ENCODE results near the gene FGF18. TPM values are rescaled to one million over a fixed set of nuclear protein-coding genes. Genes with fewer than 3 reads are reported as not detected.

FGF18 gene
- total and polyA plus RNA-seq, 2 donors, result 1.0 to 1.4 TPM

GRCh38 chr5:171432076-171432475 is 12.6 kb downstream of the FGF18 start:
- H3K27ac ChIP-seq (ENCODE audit: low read depth), result no peak overlapping the region
- WGBS, result 80% methylated on average over 8 of the region's 8 CpGs
- DNase-seq (ENCODE audit: extremely low spot score), result no peak
- no peaks in the 10 kb centered on the region for H3K4me1 ChIP-seq (ENCODE audit: insufficient read depth)
- H3K4me3 ChIP-seq (ENCODE audit: low read depth, low read length), result no peak overlapping the region
- no peaks in the 10 kb centered on the region for H3K36me3 ChIP-seq (ENCODE audit: insufficient read depth)

DNA sequence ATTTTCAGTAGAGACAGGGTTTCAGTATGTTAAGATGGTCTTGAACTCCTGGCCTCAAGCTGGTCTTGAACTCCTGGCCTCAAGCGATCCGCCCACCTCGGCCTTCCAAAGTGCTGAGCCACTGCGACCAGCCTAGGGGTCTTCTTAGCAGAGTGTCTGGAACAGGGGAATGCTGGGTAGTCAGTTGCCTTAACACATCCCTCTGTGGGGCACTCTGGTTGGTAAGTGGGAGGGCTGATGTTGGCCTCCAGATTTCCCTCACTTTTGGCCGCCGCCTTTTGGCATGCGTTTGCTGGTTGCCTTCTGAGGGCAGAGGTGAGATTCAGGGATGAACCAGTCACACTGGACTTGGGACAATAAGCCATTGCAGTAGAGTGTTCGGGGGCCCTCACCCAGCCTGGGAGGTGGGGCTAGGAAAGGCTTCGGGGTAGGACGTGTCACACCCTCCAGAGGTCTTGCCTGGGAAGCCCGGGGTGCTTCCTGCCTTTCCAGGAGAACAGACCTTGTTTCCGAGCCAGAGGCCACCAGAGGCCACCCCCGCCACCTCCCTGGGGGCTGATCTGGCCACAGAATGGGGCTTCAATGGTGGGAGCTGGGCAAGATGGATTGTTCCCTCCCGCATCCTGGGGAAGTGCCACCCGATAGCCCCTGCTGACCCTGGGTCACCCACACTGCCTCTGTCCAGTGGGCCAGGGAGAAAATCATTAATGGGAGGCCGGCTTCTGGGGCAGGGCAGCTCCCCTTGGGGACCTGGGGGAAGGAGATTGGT is 13.3 kb downstream of the FGF18 start:
- H3K27ac ChIP-seq (ENCODE audit: low read depth), result no peak overlapping the region
- no peak for DNase-seq (ENCODE audit: extremely low spot score)

GRCh38 chr5:171433352-171433698 is 13.9 kb downstream of the FGF18 start:
- Histone ChIP-seq H3K4me3 (ENCODE audit: low read depth, low read length) (no peak overlapping the region), H3K27ac (ENCODE audit: low read depth) (no peak overlapping the region), H3K4me1 (ENCODE audit: insufficient read depth) (no peaks in the 10 kb centered on the region), H3K36me3 (ENCODE audit: insufficient read depth) (no peaks in the 10 kb centered on the region)
- DNase-seq (ENCODE audit: extremely low spot score), result no peak
- 69% methylated on average over 6 of the region's 6 CpGs for WGBS

More for the DNA sequence above, 13.3 kb downstream of the FGF18 start:
- WGBS, result 89% methylated on average over 16 of the region's 16 CpGs
- no peaks in the 10 kb centered on the region for H3K4me1 ChIP-seq (ENCODE audit: insufficient read depth)
- no peak overlapping the region for H3K4me3 ChIP-seq (ENCODE audit: low read depth, low read length)
- H3K36me3 ChIP-seq (ENCODE audit: insufficient read depth), result no peaks in the 10 kb centered on the region

DNA sequence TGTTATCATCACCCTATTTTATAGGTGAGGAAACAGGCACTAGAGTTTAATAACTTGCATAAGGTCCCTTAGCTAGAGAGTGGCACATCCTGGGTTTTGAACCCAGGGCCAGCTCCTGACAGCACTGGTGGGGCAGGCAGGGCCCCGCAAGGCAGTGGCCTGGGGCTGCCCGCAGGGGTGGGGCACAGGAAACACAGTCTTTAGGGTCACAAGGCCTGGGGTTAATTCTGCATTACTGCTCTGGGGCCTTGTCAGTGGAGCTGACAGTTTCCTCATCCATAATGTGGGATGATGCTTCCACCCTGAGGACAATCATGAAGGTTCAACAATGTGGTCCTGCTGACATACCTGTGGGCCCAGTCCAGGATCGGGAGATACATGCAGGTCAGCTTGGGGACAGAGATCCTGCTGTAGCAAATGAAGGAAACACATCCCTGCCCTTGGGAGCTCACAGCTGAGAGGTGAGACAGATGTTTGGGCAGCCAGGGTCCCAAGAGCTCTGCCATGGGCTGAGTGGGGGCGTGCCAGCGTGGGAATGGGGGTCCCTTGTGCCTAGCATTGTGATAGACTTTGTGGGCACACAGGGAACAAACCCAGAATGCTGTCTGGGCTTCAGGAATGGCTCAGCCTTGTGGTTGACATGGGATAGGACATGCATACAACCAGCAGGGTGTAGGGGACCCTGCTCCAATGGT is 14.7 kb downstream of the FGF18 start:
- no peaks in the 10 kb centered on the region for H3K36me3 ChIP-seq (ENCODE audit: insufficient read depth)
- H3K4me1 ChIP-seq (ENCODE audit: insufficient read depth), result no peaks in the 10 kb centered on the region
- no peak overlapping the region for H3K4me3 ChIP-seq (ENCODE audit: low read depth, low read length)
- DNase-seq (ENCODE audit: extremely low spot score), result no peak
- no peak overlapping the region for H3K27ac ChIP-seq (ENCODE audit: low read depth)
- WGBS, result 94% methylated on average over 5 of the region's 5 CpGs

DNA sequence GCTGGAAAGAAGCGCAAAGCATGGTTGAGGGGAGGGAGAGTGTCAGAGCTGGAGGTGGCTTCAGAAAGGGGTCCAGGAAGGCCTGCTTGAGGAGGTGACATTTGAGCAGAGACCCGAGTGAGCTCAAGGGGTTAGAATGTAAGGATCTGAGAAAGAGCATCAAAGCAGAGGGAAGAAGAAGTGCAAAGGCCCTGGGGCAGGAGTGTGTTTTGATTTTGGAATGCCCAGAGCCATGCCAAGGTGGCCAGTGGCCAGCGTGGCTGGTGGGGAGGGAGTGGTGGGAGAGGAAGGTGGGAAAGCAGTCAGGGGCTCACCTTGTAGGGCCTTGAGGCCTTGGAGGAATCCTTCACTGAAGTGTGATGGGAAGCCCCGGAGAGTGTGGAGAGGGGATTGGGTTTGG is 15.4 kb downstream of the FGF18 start:
- Histone ChIP-seq H3K27ac (ENCODE audit: low read depth) (no peak overlapping the region), H3K36me3 (ENCODE audit: insufficient read depth) (no peaks in the 10 kb centered on the region), H3K4me1 (ENCODE audit: insufficient read depth) (no peaks in the 10 kb centered on the region), H3K4me3 (ENCODE audit: low read depth, low read length) (no peak overlapping the region)
- no peak for DNase-seq (ENCODE audit: extremely low spot score)
- 93% methylated on average over 4 of the region's 4 CpGs for WGBS

- no peak overlapping the region for H3K4me3 ChIP-seq (ENCODE audit: low read depth, low read length)
- WGBS, result 96% methylated on average over 20 of the region's 20 CpGs
- H3K27ac ChIP-seq (ENCODE audit: low read depth), result no peak overlapping the region
- H3K4me1 ChIP-seq (ENCODE audit: insufficient read depth), result no peaks in the 10 kb centered on the region
- DNase-seq (ENCODE audit: extremely low spot score), result no peak
- H3K36me3 ChIP-seq (ENCODE audit: insufficient read depth), result no peaks in the 10 kb centered on the region
These were observed 16.5 kb downstream of the FGF18 start for GRCh38 chr5:171435908-171436307.

DNA sequence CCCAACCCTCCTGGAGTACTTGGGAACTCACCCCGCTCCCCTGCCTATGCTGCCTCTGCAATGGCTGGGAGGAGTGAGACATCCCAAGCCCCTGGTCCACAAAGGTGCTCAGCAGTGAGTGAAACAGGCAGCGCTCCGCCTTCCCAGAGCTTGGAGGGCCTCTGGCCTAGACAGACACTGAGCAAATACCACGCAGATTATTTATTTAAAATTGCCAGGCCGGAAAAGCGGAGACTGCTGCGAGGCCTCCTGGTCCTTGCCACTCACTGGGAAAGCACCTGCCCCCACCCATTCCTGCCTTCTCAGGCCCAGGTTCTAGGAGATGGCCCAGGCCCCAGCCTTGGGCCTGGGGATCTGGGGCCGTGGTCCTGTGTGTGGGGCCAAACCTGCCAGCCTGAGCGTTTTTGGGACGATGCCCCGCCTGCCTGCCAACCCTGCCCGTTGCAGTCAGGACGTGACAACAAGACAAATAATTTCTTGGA is 17.4 kb downstream of the FGF18 start:
- 86% methylated on average over 13 of the region's 13 CpGs for WGBS
- no peak overlapping the region for H3K4me3 ChIP-seq (ENCODE audit: low read depth, low read length)
- H3K27ac ChIP-seq (ENCODE audit: low read depth), result no peak overlapping the region
- no peak for DNase-seq (ENCODE audit: extremely low spot score)
- no peaks in the 10 kb centered on the region for H3K36me3 ChIP-seq (ENCODE audit: insufficient read depth)
- no peaks in the 10 kb centered on the region for H3K4me1 ChIP-seq (ENCODE audit: insufficient read depth)

DNA sequence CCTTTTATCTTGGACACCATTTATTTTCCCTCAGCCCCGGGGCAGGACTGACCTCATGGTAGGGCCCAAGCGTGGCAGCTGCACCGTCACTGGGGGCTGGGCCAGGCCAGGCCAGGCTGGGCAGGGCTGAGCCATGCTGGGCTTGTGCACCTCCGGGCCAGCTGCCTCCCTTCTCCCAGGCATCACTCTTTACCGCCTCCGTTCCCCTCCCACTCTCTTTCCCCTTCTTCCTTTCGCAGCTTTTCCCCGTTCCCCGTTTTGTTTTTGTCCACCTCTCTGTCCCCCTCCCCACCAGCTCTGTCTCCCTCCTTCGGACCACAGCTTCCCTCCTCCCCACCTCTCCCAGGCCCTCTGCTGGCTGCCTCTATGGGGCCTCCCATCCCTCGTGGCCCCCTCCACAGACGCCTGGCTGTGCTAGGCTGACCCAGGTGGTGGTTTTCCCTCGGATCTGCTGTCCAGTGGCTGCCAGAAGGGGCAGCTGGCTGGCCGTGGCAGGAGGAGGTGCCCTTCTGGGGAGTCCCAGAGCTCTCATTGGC is 17.9 kb downstream of the FGF18 start:
- 67% methylated on average over 14 of the region's 14 CpGs for WGBS

GRCh38 chr5:171438738-171439137 is 19.3 kb downstream of the FGF18 start:
- Histone ChIP-seq H3K4me1 (ENCODE audit: insufficient read depth) (no peaks in the 10 kb centered on the region), H3K27ac (ENCODE audit: low read depth) (no peak overlapping the region), H3K36me3 (ENCODE audit: insufficient read depth) (no peaks in the 10 kb centered on the region), H3K4me3 (ENCODE audit: low read depth, low read length) (no peak overlapping the region)
- 85% methylated on average over 4 of the region's 4 CpGs for WGBS
- DNase-seq (ENCODE audit: extremely low spot score), result no peak

More for the DNA sequence above, 17.9 kb downstream of the FGF18 start:
- H3K27ac ChIP-seq (ENCODE audit: low read depth), result no peak overlapping the region
- no peak overlapping the region for H3K4me3 ChIP-seq (ENCODE audit: low read depth, low read length)
- DNase-seq (ENCODE audit: extremely low spot score), result no peak
- H3K4me1 ChIP-seq (ENCODE audit: insufficient read depth), result no peaks in the 10 kb centered on the region
- H3K36me3 ChIP-seq (ENCODE audit: insufficient read depth), result no peaks in the 10 kb centered on the region

DNA sequence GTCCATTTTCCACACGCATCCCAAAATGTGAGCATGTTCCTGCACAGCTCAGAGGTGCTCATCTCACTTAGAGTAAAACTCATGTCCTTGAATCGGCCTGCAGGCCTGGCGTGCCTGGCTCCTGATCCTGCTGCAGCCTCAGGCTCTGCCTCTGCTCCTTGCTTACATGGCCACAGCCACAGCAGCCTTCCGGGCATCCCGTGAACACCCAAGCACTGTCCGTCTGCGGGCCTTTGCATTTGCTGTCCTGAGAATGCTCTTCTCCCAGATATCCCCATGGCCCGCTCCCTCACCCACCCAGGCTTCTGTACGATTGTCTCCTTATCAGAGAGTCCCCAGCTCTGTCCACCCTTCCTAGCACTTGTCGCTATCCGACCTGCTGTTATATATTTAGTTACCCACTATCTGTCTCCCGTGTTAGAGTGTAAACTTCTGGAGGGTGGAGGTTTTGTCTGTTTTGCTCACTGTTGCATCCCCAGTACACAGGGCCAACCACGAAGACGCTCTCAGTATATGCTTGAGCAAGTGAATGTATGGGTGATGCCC is 21.9 kb downstream of the FGF18 start:
- 92% methylated on average over 14 of the region's 14 CpGs for WGBS
- H3K4me3 ChIP-seq (ENCODE audit: low read depth, low read length), result no peak overlapping the region
- H3K36me3 ChIP-seq (ENCODE audit: insufficient read depth), result no peaks in the 10 kb centered on the region
- no peak overlapping the region for H3K27ac ChIP-seq (ENCODE audit: low read depth)
- no peaks in the 10 kb centered on the region for H3K4me1 ChIP-seq (ENCODE audit: insufficient read depth)
- no peak for DNase-seq (ENCODE audit: extremely low spot score)

- Histone ChIP-seq H3K27ac (ENCODE audit: low read depth) (no peak overlapping the region), H3K36me3 (ENCODE audit: insufficient read depth) (no peaks in the 10 kb centered on the region), H3K4me3 (ENCODE audit: low read depth, low read length) (no peak overlapping the region), H3K4me1 (ENCODE audit: insufficient read depth) (no peaks in the 10 kb centered on the region)
- no peak for DNase-seq (ENCODE audit: extremely low spot score)
- WGBS, result 46% methylated on average over 13 of the region's 13 CpGs
These were observed 23.0 kb downstream of the FGF18 start for GRCh38 chr5:171442287-171443042.

DNA sequence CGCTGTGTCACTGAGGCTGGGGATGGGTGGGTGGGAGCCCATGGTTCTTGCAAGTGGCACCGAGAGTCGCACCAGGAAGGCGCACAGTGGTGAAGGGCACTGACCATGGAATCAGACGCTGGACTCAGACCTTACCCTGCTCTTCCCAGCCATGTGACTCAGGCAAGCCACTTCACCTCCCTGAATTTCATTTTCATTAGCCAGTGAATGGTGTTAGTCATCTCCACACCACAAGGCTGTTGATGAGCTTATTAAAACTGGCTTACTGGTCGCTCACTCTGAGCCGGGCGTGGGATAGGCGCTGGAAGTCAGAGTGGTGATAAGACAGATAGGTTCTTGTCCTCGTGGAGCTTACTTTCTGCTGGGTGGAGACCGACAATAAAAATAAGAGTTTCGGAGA is 25.1 kb downstream of the FGF18 start:
- Histone ChIP-seq H3K27ac (ENCODE audit: low read depth) (no peak overlapping the region), H3K4me3 (ENCODE audit: low read depth, low read length) (no peak overlapping the region), H3K4me1 (ENCODE audit: insufficient read depth) (no peaks in the 10 kb centered on the region), H3K36me3 (ENCODE audit: insufficient read depth) (no peaks in the 10 kb centered on the region)
- DNase-seq (ENCODE audit: extremely low spot score), result no peak
- WGBS, result 95% methylated on average over 12 of the region's 12 CpGs

Measured in urinary bladder (tissue), 4 donors.